Thoracic aorta (tissue), 2 donors: ENCODE measurements around the gene INSYN2B. TPM values are rescaled to one million over a fixed set of nuclear protein-coding genes. Genes with fewer than 3 reads are reported as not detected.

Experiments used
- ATAC-seq: fragments of 150-250 bp; one replicate; pipeline ENCODE4 v1.8.0; 2017; ENCODE audit warnings: low read depth; ENCODE audit not compliant: insufficient number of reproducible peaks, low FRiP score
- DNase-seq: peaks from one replicate; pipeline ENCODE4 v3.0.0-alpha.2; 2020; ENCODE audit warnings: low spot score
- H3K27ac ChIP-seq, 2 donors: fragments of 200-600 bp; sonication (generic); 1 replicate in 1 of 2; 2 replicates in 1 of 2; pipeline ENCODE4 v1.5.1; 2016; ENCODE audit warnings: mild to moderate bottlenecking in 2 of 2, moderate library complexity in 2 of 2
- H3K27me3 ChIP-seq: fragments of 200-600 bp; sonication (generic); replicated peaks from 2 replicates; pipeline ENCODE4 v1.6.0; 2016; ENCODE audit warnings: mild to moderate bottlenecking; ENCODE audit not compliant: insufficient read depth
- H3K36me3 ChIP-seq: fragments of 200-600 bp; sonication (generic); one replicate; pipeline ENCODE4 v1.5.1; 2016
- H3K4me1 ChIP-seq, 2 donors: fragments of 200-600 bp; sonication (generic); 1 replicate in 1 of 2; 2 replicates in 1 of 2; pipeline versions ENCODE4 v1.5.1 to v1.6.0; 2016; ENCODE audit warnings: low read depth in 2 of 2, mild to moderate bottlenecking in 1 of 2; ENCODE audit not compliant: control insufficient read depth in 1 of 2
- H3K4me3 ChIP-seq: fragments of 200-600 bp; sonication (generic); 2 replicates; pipeline ENCODE4 v1.5.1; 2016; ENCODE audit warnings: mild to moderate bottlenecking
- H3K9me3 ChIP-seq: fragments of 200-600 bp; sonication (generic); 2 replicates; pipeline ENCODE4 v1.5.1; 2016
- total RNA-seq, 2 donors: library from RNA; depleted of rRNA; stranded (reverse); fragments of >200 nt; gene quantifications; one replicate each; pipeline versions ENCODE4 v1.1.0 to v1.2.3, GENCODE V29; 2016
- TF ChIP-seq, protein P1 (sequence below): fragments of 200-600 bp; sonication (generic); IDR thresholded peaks from one replicate; pipeline ENCODE4 v1.5.1; 2019; ENCODE audit warnings: antibody characterized with exemption

INSYN2B gene
- total RNA-seq, 2 donors from 2014 or later = 1.1 TPM; not detected in 1

DNA sequence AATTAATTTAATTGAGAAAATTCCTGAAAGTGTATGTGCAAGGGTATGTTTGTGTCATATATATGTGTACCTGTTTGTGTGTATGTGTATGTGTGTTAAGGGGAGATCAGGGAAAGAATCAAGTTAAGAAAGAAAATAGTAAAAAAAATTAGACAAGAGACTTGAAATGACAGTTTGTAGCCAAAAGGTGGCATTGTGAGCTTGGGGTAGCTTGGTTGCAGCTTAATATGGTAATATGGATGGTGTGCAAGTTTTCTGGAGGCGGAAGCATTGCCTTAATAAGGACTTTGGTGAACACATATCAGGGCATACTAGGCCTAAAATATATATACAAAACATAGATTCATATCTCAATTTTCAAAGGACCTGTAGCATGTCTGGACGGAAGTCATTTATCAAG lies 129.9 kb downstream of the INSYN2B start:
- Histone ChIP-seq H3K4me1 (no peaks in the 10 kb centered on the region), H3K9me3 (no peaks in the 10 kb centered on the region), H3K27me3 (no peaks in the 10 kb centered on the region), H3K36me3 (no peaks in the 10 kb centered on the region), H3K4me3 (no peak overlapping the region), H3K27ac (no peak overlapping the region)
- TF ChIP-seq, protein P1, sequence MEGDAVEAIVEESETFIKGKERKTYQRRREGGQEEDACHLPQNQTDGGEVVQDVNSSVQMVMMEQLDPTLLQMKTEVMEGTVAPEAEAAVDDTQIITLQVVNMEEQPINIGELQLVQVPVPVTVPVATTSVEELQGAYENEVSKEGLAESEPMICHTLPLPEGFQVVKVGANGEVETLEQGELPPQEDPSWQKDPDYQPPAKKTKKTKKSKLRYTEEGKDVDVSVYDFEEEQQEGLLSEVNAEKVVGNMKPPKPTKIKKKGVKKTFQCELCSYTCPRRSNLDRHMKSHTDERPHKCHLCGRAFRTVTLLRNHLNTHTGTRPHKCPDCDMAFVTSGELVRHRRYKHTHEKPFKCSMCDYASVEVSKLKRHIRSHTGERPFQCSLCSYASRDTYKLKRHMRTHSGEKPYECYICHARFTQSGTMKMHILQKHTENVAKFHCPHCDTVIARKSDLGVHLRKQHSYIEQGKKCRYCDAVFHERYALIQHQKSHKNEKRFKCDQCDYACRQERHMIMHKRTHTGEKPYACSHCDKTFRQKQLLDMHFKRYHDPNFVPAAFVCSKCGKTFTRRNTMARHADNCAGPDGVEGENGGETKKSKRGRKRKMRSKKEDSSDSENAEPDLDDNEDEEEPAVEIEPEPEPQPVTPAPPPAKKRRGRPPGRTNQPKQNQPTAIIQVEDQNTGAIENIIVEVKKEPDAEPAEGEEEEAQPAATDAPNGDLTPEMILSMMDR = no peak
- DNase-seq = no peak
- ATAC-seq = no peak

DNA sequence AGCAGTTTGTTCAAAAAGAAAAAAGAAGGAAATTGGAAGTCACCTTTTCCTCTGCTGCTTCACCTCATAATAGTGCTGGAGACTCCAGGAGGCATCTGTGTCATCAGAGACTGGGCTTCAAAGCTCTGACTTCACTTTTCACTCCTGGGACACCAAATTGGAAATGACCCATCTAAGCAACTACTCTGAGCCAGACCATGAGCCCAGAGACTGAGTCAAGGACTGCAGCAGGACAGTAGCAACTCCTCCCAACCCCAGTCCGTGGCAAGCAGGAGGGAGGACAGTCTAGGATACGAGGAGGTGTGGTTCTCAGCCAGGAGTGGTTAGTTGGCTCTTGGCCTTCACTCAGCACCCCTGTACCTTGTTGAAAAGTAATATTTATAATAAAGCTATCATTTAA lies 131.5 kb downstream of the INSYN2B start:
- no peak for ATAC-seq
- DNase-seq = no peak
- Histone ChIP-seq H3K9me3 (no peaks in the 10 kb centered on the region), H3K36me3 (no peaks in the 10 kb centered on the region), H3K4me3 (no peak overlapping the region), H3K27me3 (no peaks in the 10 kb centered on the region), H3K27ac (no peak overlapping the region), H3K4me1 (no peaks in the 10 kb centered on the region)
- TF ChIP-seq, protein P1 = no peak

DNA sequence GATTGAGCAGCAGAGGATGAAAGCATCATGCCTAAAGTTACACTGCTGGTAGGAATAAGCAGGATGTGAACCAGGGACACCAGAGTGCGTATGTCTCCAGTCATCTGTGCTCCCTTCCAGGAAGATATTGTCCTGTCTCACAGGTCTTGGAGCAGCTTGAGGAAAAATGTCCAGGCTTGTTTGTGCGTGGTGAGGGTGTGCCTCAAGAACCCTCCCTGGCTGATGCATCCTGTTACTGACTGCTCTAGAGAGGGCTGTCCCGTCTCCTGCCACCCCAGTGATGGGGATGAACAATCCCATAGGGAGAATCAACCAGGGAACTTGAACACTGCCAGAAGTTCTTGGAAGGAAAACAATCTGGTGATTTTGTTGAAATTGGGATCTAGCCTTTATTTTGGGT lies 132.0 kb downstream of the INSYN2B start:
- TF ChIP-seq, protein P1 = no peak
- DNase-seq = no peak
- H3K27me3 ChIP-seq = no peaks in the 10 kb centered on the region

DNA sequence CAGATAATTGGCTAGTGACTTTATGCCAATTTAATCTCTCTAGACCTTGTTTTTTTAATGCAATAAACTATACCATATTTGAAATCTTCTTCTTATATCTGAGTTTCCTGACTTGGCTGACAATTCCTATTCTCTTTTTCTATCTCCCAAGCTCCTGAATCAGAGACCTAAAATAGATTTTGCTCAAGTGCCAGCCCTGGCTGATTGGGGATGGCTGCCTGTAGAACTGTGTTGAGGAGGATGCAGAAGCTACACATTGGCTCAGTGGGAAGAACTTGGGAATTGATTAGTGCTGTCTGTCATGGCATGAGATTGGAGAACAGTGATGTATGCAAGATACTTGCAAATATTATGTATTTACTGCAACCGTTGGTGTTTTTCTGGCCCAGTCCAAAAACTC lies 132.8 kb downstream of the INSYN2B start:
- Histone ChIP-seq H3K4me1 (no peaks in the 10 kb centered on the region), H3K27me3 (no peaks in the 10 kb centered on the region), H3K27ac (no peak overlapping the region), H3K36me3 (no peaks in the 10 kb centered on the region), H3K4me3 (no peak overlapping the region), H3K9me3 (no peaks in the 10 kb centered on the region)
- TF ChIP-seq, protein P1 = no peak
- ATAC-seq = no peak
- DNase-seq = no peak

More for the DNA sequence above, 132.0 kb downstream of the INSYN2B start:
- H3K27ac ChIP-seq = no peak overlapping the region
- no peaks in the 10 kb centered on the region for H3K4me1 ChIP-seq
- ATAC-seq = no peak
- no peaks in the 10 kb centered on the region for H3K9me3 ChIP-seq
- no peak overlapping the region for H3K4me3 ChIP-seq
- H3K36me3 ChIP-seq = no peaks in the 10 kb centered on the region

DNA sequence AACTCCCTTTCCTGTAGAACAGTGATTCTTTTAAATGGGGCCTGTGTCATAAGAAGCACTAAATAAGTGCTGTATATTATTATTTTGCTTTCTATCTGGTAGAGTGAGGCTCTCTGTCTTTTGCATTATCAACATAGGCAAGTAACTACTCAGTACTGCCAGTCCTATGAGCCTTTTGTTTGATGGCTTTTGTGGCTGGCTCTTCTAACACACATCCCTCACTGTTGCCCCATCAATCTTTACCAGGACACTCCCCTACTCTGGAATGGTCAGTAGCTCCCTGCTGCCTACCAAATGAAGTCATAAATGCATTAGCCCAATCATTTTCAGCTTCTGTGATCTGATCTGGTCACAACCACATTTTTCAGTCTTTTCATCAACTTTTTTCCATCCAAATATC lies 137.6 kb downstream of the INSYN2B start:
- Histone ChIP-seq H3K9me3 (no peaks in the 10 kb centered on the region), H3K27me3 (no peaks in the 10 kb centered on the region), H3K4me3 (no peak overlapping the region), H3K4me1 (no peaks in the 10 kb centered on the region), H3K27ac (no peak overlapping the region), H3K36me3 (no peaks in the 10 kb centered on the region)
- ATAC-seq (no peak), DNase-seq (no peak)
- TF ChIP-seq, protein P1 = no peak
